ENCODE results near the gene SLC38A10. TPM values are rescaled to one million over a fixed set of nuclear protein-coding genes. Genes with fewer than 3 reads are reported as not detected.

Gene SLC38A10
- total and polyA plus RNA-seq, 10 of the 15 experiments (the other 5 are each of a cell fraction or from before 2014, with no cell fraction given), result 0.52 to 67.9 (median 22.1) TPM

DNA sequence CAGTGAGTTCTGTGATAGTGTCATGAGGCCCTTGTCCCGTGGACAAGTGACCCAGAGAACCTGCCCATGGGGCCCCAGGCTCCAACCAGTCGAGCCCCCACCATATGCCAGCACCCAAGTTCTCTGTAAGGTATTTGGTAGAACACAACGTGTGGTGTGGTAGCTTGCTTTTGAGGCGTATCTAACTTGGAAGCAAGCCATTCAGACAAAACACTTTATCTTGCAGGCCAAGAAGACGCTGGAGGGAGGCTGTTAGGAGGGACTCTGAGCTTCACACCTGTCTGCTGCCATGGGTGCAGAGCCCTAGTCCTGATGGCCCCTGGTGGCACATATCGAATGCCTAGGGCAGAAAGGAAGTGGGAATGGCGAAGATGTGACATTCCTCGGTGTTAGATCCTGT lies 54.3 kb downstream of the SLC38A10 start:
- Histone ChIP-seq H3K4me3 (peak overlapping the region; percentile 93), H3K9ac (ENCODE audit: control insufficient read depth, insufficient read depth, low read length) (peak overlapping the region; percentile 84), H3K79me2 (ENCODE audit: control insufficient read depth, insufficient read depth, low read length) (peaks cover 39% of the 10 kb centered on the region), H3K36me3 (ENCODE audit: control insufficient read depth in 2 of 2, insufficient read depth in 2 of 2, low read length in 1 of 2) (peaks cover 0 to 2% of the 10 kb centered on the region in 2 experiments; a peak in 2 of 4 replicates), H4K20me1 (ENCODE audit: control insufficient read depth, insufficient read depth) (no peaks in the 10 kb centered on the region), H3K27me3 (replicated peaks in 1 of 2; ENCODE audit: control insufficient read depth in 2 of 2, insufficient read depth in 2 of 2, low read length in 1 of 2) (no peaks in the 10 kb centered on the region), H3K27ac (ENCODE audit: control insufficient read depth, insufficient read depth) (no peak overlapping the region), H3K4me1 (ENCODE audit: control insufficient read depth, insufficient read depth, low read length) (peaks cover 28% of the 10 kb centered on the region), H3K9me3 (replicated peaks; ENCODE audit: control insufficient read depth, insufficient read depth, low read length) (no peaks in the 10 kb centered on the region), H2AFZ (ENCODE audit: control insufficient read depth, low read depth, low read length) (no peak overlapping the region), H3K4me2 (ENCODE audit: control insufficient read depth, insufficient read depth) (peak overlapping the region; percentile 93)
- intact Hi-C loops (cut with micrococcal nuclease; ENCODE audit: unreplicated experiment), result loop anchor here (1.0 kb wide), 2 partner anchors 98 to 139 kb away; no protein-coding TSS in a partner anchor
- 64% methylated on average over 8 of the region's 8 CpGs for WGBS (ENCODE audit: insufficient coverage, insufficient replicate concordance, low lambda C conversion rate, missing lambda C conversion rate)
- TF ChIP-seq, protein P1, sequence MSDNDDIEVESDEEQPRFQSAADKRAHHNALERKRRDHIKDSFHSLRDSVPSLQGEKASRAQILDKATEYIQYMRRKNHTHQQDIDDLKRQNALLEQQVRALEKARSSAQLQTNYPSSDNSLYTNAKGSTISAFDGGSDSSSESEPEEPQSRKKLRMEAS (IDR thresholded peaks at IDR 0.05; ENCODE audit: low read depth, low read length), result no peak
- TF ChIP-seq, protein P2, sequence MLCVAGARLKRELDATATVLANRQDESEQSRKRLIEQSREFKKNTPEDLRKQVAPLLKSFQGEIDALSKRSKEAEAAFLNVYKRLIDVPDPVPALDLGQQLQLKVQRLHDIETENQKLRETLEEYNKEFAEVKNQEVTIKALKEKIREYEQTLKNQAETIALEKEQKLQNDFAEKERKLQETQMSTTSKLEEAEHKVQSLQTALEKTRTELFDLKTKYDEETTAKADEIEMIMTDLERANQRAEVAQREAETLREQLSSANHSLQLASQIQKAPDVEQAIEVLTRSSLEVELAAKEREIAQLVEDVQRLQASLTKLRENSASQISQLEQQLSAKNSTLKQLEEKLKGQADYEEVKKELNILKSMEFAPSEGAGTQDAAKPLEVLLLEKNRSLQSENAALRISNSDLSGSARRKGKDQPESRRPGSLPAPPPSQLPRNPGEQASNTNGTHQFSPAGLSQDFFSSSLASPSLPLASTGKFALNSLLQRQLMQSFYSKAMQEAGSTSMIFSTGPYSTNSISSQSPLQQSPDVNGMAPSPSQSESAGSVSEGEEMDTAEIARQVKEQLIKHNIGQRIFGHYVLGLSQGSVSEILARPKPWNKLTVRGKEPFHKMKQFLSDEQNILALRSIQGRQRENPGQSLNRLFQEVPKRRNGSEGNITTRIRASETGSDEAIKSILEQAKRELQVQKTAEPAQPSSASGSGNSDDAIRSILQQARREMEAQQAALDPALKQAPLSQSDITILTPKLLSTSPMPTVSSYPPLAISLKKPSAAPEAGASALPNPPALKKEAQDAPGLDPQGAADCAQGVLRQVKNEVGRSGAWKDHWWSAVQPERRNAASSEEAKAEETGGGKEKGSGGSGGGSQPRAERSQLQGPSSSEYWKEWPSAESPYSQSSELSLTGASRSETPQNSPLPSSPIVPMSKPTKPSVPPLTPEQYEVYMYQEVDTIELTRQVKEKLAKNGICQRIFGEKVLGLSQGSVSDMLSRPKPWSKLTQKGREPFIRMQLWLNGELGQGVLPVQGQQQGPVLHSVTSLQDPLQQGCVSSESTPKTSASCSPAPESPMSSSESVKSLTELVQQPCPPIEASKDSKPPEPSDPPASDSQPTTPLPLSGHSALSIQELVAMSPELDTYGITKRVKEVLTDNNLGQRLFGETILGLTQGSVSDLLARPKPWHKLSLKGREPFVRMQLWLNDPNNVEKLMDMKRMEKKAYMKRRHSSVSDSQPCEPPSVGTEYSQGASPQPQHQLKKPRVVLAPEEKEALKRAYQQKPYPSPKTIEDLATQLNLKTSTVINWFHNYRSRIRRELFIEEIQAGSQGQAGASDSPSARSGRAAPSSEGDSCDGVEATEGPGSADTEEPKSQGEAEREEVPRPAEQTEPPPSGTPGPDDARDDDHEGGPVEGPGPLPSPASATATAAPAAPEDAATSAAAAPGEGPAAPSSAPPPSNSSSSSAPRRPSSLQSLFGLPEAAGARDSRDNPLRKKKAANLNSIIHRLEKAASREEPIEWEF (IDR thresholded peaks at IDR 0.05; ENCODE audit: insufficient replicate concordance, low read depth, low read length), result no peak
- SMC1A ChIA-PET (ENCODE audit: uncharacterized antibody, unreplicated experiment), result no interaction called here
- BruUV-seq (replicated peaks), result TSS peak; percentile 65
- CTCF ChIA-PET, result interaction anchor here (0.8 to 3.1 kb wide), 3 partner anchors 42 to 244 kb away, joined by 3 to 17 read pairs (median 3); no protein-coding TSS in a partner anchor
- POLR2A ChIA-PET, result interaction anchor here (0.6 to 1.2 kb wide), 2 partner anchors 16 to 278 kb away, joined by 3 read pairs; no protein-coding TSS in a partner anchor
- FAIRE-seq, result no peak
- in situ Hi-C loops (cut with MboI), result loop anchor here (5.0 to 25.0 kb wide), 2 partner anchors 93 to 228 kb away; no protein-coding TSS in a partner anchor
- RAD21 ChIA-PET (ENCODE audit: unreplicated experiment), result interaction anchor here (0.7 to 2.0 kb wide), 3 partner anchors 12 to 99 kb away, joined by 3 to 18 read pairs (median 3); partner anchors contain the start of gene CEP131
- ATAC-seq, result no peak
- no peak for DNase-seq (ENCODE audit: low read depth, low spot score)
